ENCODE measurements around the gene MRGPRF. TPM values are rescaled to one million over a fixed set of nuclear protein-coding genes. Genes with fewer than 3 reads are reported as not detected.

Gene MRGPRF
- total RNA-seq, 1 donor from 2014 or later = not detected

GRCh38 chr11:68968306-68969250, 44.5 kb downstream of the MRGPRF start:
- DNase-seq (ENCODE audit: extremely low read depth, low read depth, low spot score) = no peak

GRCh38 chr11:68966894-68967780, 45.9 kb downstream of the MRGPRF start:
- DNase-seq (ENCODE audit: extremely low read depth, low read depth, low spot score) = no peak

GRCh38 chr11:68965901-68966853, 46.9 kb downstream of the MRGPRF start:
- DNase-seq (ENCODE audit: extremely low read depth, low read depth, low spot score) = no peak

GRCh38 chr11:68963779-68964178, 49.3 kb downstream of the MRGPRF start:
- no peak for DNase-seq (ENCODE audit: extremely low read depth, low read depth, low spot score)

- DNase-seq (ENCODE audit: extremely low read depth, low read depth, low spot score) = no peak
Measured at GRCh38 chr11:68962527-68963250, 50.4 kb downstream of the MRGPRF start.

GRCh38 chr11:68961245-68961644, 51.8 kb downstream of the MRGPRF start:
- DNase-seq (ENCODE audit: extremely low read depth, low read depth, low spot score) = no peak

GRCh38 chr11:68960294-68961071, 52.6 kb downstream of the MRGPRF start:
- no peak for DNase-seq (ENCODE audit: extremely low read depth, low read depth, low spot score)

- no peak for DNase-seq (ENCODE audit: extremely low read depth, low read depth, low spot score)
Measured at GRCh38 chr11:68959465-68960293, 53.4 kb downstream of the MRGPRF start.

- no peak for DNase-seq (ENCODE audit: extremely low read depth, low read depth, low spot score)
Measured at GRCh38 chr11:68958211-68958610, 54.8 kb downstream of the MRGPRF start.

- DNase-seq (ENCODE audit: extremely low read depth, low read depth, low spot score) = no peak
Measured at GRCh38 chr11:68956547-68957254, 56.3 kb downstream of the MRGPRF start.

GRCh38 chr11:68956142-68956541, 56.9 kb downstream of the MRGPRF start:
- no peak for DNase-seq (ENCODE audit: extremely low read depth, low read depth, low spot score)

- no peak for DNase-seq (ENCODE audit: extremely low read depth, low read depth, low spot score)
Measured at GRCh38 chr11:68955607-68955958, 57.5 kb downstream of the MRGPRF start.

- no peak for DNase-seq (ENCODE audit: extremely low read depth, low read depth, low spot score)
Measured at GRCh38 chr11:68954836-68955606, 58.0 kb downstream of the MRGPRF start.
